SK-N-DZ (cell line): Measurements from ENCODE around the gene GLIPR2.
"Not testable (repeated sequence)": the region's sequence is repeated elsewhere in the genome, so short reads cannot be mapped to it uniquely, and the experiment has no call there.

Experiments
- DNase-seq: peaks from one replicate; pipeline ENCODE4 v3.0.0-alpha.2; 2015; ENCODE audit warnings: low spot score

GLIPR2 gene

DNA sequence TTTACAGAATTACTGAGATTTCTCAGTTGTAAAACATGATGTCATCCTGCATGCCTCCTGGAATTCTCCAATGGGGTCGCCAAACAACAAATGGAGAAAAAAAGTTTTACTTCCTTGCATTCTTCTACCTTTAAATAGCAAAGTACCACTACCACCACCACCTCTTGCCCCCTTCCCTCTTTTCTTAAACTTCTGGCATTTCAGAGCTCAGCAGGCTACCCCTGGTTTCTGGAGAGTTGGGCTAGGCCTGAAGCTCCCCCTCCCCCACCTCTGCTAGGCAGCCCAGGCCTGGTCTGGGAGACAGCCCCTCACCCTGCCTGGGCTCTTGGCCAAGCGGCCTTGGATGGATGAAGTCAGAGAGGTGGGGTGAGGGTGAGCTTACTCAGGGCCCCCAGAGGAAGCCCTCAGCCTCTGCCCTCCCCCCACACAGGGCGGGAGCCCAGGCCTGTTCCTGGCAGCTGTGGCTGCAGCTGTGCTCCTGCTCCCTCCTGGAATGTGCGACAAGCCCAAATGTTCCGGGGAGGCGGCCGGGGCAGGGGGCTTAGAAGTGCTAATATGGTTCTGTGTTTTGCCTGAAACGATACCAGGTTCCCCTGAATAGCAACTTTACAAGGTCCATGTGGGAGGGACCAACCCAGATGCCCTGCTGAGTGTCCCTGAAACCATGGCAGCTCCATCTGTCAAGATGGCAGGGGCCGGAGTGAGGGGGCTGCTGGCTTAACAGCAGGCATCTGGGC, 26.7 kb downstream of the GLIPR2 start:
- no peak for DNase-seq

DNA sequence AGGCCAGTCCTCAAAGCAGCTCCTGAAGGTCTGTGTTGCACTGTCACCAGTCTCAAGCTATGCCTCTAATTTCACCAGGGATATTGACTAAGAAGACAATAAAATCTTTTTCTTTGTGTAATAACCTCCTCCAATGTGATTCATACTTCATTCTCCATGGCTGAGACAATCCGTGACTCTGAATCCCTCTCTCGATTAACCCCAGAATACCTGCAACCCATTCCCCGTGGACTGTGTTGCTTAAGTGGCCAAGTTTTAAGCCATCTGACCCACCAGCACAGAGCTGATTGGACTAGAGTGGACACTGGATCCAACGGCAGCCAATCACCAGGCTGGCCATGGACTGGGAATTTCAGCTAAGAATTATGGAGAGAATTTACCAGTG, 27.2 kb downstream of the GLIPR2 start:
- DNase-seq: no peak

DNA sequence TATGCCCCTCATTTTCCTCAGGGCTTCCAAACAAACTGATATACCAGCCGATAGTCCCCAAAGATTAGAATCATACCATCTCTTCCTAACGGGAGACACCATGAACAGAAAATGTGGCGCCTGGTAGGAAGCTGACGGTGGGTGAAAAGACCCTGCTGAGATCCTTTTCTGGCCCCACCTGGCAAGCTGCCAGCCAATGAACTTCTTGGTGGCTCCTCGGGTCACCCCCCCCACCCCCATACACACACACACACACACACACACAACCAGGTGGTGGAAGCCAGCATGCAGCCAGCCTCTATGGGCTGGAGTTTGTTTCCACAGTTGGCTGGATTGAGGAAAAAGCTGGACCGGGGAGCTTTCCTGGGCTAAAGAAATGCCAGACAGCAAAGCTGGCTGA, 27.8 kb downstream of the GLIPR2 start:
- DNase-seq: no peak

- DNase-seq: no peak
Observed at GRCh38 chr9:36164989-36165388, 28.5 kb downstream of the GLIPR2 start.

GRCh38 chr9:36165826-36166167, 29.3 kb downstream of the GLIPR2 start:
- DNase-seq: no peak

DNA sequence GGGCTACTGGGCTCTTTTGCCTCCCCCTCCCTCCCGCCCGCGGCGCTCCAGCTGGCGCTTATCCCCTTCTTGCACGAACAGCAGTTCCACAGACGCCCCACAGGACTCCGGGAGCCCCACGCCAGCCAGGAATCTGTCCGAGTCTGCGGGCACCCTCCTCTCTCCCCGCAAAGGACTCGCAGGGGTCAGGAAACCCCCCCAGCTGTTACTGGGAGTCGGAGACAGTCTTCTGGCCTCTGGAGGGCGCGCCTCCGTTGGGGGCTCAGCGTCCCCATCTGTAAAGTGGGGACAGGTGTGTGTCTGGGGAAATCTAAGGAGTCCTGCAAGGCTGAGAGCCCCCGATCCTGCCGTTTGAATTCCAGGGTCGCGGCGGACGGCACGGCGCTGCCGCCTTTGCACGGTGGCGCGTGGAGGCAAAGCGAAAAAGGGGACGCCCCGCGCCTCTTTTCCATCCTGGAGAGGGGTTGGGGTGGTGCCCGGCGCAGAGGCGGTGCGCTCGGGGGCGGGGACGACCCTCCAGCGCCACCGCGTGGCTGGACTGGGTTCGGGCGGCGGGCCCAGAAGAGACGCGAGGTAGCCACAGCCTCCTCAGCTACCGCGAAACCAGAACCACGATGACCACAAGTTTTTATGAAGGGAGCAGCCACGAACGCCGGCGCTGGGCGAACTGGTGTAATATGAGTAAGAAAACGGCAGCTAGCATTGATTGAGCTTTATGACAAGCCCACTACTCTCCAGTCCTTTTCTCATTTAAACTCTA, 29.8 kb downstream of the GLIPR2 start:
- peak; percentile 73 for DNase-seq

- no peak for DNase-seq
Observed at GRCh38 chr9:36169166-36169565, 32.6 kb downstream of the GLIPR2 start, which contains the start of gene CCIN. Gene CCIN, plus strand, starts transcription at chr9:36169388. Its CDS starts 115 bp downstream, at chr9:36169503.

DNA sequence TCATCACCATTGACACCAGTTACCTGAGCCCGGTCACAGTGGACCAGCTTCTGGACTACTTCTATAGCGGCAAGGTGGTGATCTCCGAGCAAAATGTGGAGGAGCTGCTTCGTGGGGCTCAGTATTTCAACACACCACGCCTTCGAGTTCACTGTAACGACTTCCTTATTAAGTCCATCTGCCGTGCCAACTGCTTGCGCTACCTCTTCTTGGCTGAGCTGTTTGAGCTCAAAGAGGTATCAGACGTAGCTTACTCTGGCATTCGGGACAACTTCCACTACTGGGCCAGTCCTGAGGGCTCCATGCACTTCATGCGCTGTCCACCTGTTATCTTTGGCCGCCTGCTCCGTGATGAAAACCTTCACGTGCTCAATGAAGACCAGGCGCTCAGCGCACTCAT, 33.2 kb downstream of the GLIPR2 start:
- DNase-seq: no peak

DNA sequence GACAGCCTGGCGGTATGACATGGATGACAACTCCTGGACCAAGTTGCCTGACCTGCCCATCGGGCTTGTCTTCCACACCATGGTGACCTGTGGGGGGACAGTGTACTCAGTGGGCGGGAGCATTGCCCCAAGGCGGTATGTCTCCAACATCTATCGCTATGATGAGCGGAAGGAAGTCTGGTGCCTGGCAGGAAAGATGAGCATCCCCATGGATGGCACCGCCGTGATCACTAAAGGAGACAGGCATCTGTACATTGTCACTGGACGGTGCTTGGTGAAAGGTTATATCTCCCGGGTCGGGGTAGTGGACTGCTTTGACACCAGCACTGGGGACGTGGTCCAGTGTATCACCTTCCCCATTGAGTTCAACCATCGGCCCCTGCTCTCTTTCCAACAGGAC, 34.0 kb downstream of the GLIPR2 start:
- no peak for DNase-seq

GRCh38 chr9:36173861-36174260, 37.3 kb downstream of the GLIPR2 start:
- no peak for DNase-seq

DNA sequence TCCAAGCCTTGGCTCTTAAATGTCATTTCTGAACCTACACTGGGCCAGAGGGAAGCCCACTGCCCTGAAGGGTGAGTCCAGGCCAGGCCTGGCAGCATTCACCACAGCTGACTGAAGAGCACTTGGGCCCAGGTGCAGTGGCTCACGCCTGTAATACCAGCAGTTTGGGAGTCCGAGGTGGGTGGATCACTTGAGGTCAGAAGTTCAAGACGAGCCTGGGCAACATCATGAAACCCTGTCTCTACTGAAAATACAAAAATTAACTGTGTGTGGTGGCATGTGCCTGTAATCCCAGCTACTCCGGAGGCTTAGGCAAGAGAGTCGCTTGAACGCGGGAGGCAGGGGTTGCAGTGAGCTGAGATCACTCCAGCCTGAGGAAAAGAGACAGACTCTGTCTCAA, 37.7 kb downstream of the GLIPR2 start:
- no peak for DNase-seq

DNA sequence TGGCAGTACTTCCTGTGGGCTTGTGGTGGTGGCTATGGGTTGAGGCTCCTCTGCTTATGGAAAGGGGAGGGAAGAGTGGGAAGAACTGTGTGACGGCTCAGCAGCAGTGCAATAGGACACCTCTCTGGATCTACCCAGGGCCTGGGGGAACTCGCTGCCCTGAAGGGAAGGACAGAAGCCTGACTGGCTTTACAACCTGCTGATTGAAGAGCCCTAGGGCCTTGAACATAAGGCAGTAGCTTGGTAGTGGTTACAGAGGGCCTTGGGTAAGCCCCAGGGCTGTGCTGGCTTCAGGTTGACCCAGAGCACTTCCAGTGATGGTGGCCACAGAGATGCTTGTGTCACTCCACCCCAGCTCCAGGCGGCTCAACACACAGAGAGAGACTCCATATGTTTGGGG, 38.2 kb downstream of the GLIPR2 start:
- no peak for DNase-seq

DNA sequence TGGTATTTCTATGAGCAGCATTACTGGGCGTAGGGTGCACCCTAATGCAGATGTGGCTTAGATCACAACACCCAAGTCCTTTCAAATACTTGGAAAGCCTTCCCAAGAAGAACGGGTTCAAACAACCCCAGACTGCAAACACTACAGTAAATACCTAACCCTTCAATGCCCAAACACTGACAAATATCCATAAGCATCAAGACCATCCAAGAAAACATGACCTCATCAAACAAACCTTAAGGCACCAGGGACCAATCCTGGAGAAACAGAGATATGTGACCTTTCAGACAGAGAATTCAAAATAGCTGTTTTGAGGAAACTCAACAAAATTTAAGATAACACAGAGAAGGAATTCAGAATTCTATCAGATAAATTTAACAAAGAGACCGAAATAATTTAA, 38.7 kb downstream of the GLIPR2 start:
- not testable (repeated sequence) for DNase-seq

GRCh38 chr9:36176496-36176895, 40.0 kb downstream of the GLIPR2 start:
- not testable (repeated sequence) for DNase-seq

DNA sequence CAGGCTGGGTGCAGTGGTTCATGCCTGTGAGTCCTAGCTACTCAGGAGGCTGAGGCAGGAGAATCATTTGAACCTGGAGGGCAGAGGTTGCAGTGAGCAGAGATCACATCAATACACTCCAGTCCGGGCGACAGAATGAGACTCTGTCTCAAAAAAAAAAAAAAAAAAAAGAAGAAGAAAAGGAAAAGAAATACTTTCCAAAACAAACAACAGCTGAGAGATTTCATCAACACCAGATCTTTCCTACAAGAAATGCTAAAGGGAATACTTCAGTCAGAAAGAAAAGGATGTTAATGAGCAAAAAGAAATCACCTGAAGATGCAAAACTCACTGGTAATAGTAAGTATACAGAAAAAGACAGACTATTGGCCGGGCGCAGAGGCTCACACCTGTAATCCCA, 41.0 kb downstream of the GLIPR2 start:
- no peak for DNase-seq

GRCh38 chr9:36180243-36180642, 43.7 kb downstream of the GLIPR2 start:
- not testable (repeated sequence) for DNase-seq

DNA sequence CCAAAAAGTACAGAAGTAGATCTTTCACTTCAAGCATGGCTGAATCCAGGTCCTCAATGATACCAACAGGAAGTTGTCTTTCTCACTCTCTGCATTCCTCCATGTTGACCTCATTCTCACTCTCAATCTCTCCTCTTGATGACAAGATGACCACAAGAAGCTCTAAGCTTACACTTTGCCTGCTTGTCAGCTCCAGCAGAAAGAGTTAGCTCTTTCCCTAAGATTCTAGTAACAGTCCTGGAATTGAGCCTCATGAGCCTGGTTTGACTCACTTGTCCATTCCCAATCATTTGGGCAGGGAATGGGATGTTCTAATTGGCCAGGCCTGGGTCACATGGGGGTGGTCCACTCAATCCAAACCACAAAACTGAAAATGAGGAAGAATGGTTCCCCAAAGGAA, 50.9 kb downstream of the GLIPR2 start:
- no peak for DNase-seq

DNA sequence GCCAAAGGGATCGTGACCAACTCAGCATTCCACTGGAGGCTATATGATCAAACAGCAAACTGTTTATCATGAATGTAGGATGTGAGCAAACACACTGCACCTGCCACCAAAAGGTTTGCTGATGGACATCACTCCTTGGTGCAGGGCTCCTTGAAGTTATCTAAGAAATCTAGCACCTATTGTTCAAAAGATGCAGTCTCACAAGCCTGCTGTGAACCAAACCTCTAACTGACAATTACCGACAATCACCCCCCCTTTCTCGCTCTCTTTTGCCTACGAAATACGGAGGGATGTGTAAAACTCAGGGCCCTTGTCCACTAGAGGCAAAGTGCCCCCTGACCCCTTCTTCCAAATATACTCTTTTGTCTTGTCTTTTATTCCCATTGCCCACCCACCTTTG, 51.7 kb downstream of the GLIPR2 start:
- no peak for DNase-seq

GRCh38 chr9:36189976-36190375, 53.4 kb downstream of the GLIPR2 start:
- peak; percentile 42 for DNase-seq

DNA sequence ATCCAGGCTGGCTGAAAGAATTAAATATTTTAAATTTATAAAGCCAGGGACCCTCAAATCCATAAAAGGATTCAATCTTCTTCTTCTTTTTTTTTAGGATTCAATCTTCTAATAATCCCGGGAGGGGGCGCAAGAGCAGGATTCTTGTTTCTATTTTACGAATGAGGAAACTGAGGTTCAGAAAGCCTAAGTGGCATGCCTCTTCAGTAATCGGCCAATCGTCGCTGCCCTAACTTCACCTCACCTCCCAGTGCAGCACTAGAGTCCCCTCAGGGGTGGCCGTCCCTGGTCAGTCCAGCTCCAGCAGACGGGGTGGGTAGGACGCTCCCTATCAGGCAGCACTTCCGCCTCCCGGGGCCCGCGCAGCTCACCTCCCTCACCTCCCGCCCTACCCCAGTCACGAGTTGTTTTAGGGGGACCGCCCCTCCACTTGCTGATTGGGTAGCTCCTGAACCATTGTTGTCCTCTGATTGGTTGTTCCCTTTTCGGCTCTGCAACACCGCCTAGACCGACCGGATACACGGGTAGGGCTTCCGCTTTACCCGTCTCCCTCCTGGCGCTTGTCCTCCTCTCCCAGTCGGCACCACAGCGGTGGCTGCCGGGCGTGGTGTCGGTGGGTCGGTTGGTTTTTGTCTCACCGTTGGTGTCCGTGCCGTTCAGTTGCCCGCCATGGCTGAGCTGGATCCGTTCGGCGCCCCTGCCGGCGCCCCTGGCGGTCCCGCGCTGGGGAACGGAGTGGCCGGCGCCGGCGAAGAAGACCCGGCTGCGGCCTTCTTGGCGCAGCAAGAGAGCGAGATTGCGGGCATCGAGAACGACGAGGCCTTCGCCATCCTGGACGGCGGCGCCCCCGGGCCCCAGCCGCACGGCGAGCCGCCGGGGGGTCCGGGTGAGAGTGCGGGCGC, 54.1 kb downstream of the GLIPR2 start, which contains the start of gene CLTA:
CLTA (plus strand) TSS at position 534 of the 902 bp plus-strand sequence; CDS start at position 670, 136 bp downstream.
- DNase-seq: peak; percentile 99

GRCh38 chr9:36191290-36191645, 54.7 kb downstream of the GLIPR2 start:
- DNase-seq: peak; percentile 21

DNA sequence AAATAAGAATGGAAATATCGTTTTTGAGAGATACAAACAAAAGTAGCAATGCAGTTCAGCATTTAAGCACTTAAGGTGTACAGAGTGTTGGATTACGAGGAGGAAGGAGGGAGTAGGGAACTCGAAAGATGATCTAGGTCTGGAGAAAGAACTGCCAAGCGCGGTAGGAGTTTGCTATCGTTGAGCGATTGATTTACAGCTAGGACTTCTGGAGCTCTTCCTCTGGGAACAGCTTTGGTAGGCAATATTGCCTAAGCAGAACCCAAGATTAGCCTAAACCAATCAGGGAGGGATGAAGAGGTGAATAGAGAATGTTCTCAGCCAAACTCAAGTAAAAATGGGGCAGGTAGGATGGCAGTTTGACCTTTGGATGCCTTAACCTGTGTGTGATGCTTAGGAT, 55.2 kb downstream of the GLIPR2 start:
- DNase-seq: no peak
